HG02870 (cell line): Measurements from ENCODE around the gene CCDC157.
A peak's percentile ranks its signal among the peaks of the same experiment; 100 is the strongest.
"Not testable (repeated sequence)": the region's sequence is repeated elsewhere in the genome, so short reads cannot be mapped to it uniquely, and the experiment has no call there.

Experiments used
- ATAC-seq: cut with Tn5 transposase; IDR thresholded peaks from one replicate; pipeline ENCODE4 v1.9.1; 2021; ENCODE audit warnings: mild to moderate bottlenecking, moderate library complexity; ENCODE audit not compliant: unreplicated experiment

Gene CCDC157

DNA sequence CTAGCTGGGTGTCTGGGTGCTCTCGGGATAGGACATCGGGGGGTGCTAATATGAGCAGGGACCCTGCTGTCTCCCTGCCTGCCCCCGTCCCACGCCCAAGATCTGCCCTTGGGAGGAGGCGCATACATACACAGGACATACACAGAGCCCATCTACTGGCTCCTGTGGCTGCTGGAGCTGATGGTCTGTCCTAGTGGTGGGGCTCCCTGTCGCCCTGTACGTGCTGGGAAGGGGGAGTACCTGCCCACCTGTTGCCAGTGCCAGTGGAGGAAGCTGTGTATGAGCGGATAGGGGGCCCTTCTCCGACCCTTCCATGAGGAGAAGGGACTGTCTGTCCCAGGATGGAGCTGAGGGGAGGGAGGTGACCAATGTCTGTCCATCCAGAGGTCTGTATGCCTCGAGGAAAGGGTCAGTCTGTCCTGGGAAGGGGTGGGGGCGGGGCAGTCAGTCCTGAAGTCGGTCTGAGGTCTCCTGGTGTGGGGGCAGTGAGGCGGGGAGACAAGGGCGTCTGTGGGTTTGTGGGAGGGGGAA, 31.0 kb upstream of the CCDC157 start:
- ATAC-seq = no peak

DNA sequence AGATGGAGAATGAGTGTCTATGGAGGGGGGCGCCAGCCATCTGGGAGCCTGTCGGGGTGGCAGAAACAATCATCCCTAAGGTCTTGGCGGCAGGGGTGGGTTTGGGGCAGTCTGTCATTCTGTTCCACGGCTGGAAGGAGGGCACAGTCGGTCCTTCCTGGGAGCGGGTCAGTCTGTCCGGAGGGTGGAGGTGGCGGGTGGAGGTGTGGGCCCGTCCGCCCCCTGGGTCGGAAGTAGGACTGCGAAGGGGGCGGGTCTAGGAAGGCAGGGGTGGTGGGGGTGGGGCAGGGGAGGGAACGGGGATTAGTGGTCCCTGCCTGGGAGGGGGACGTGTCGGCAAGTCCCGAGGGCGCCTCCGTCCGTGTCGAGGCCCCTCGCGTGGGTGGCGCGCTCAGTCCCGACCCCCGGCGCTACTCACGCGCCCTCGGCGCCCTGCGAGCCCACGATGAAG, 30.5 kb upstream of the CCDC157 start:
- peak; percentile 24 for ATAC-seq

DNA sequence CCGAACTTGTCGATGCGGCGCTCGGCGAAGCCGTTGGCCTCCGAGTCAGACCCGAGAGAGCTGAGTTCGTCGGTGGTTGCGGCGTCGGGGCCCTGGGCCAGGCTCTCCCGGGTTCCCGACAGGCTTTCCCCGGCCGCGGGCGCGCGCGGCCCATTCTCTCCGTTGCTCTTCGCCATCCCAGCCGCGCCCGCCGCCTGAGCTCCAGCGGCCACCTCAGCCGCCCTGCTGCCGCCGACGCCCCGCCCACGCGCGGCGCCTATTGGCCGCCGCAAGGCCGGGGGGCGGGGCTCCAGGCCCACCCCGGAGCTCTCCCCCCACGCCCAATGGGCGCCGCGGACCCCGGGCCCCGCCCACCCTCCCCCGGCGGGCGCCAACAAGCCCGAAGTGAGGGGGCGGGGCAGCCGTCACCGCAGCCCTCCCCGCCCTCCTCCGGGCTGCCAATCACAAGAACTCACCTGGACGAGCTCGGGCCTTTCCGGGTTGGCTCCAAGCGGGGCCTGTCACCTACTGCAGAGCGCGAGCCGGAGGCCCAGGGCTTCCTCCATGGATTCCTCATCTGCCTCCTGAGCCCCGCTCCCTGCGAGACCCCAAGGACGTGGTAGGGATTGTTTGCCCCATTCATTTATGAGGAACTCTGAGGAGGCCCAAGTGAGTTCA, 30.0 kb upstream of the CCDC157 start, which contains the start of gene TBC1D10A:
Gene TBC1D10A (minus strand): TSS at position 236 of the 657 bp plus-strand sequence. CDS start 60 bp downstream, at position 176.
- peak; percentile 91 for ATAC-seq

DNA sequence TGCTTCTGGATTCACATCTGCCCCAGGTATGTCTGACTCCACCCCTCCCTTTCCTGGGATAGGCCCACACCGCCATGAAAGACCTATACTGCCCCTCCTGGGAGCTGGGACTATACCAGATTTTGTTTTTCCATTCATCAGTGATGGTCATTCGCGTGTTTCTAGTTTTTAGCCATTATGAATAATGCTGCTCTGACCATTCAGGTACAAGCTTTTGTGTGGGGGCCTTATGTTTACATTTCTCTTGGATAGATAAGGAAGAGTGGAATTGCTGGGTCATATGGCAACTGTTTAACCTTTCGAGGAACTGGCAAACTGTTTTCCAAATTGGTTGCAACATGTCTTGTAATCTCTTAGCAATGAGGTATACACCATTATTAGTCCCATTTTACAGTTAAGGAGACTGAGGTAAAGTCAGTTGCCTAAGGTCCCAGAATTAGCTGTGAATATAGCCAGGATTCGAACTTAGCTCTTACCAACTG, 28.9 kb upstream of the CCDC157 start:
- no peak for ATAC-seq

DNA sequence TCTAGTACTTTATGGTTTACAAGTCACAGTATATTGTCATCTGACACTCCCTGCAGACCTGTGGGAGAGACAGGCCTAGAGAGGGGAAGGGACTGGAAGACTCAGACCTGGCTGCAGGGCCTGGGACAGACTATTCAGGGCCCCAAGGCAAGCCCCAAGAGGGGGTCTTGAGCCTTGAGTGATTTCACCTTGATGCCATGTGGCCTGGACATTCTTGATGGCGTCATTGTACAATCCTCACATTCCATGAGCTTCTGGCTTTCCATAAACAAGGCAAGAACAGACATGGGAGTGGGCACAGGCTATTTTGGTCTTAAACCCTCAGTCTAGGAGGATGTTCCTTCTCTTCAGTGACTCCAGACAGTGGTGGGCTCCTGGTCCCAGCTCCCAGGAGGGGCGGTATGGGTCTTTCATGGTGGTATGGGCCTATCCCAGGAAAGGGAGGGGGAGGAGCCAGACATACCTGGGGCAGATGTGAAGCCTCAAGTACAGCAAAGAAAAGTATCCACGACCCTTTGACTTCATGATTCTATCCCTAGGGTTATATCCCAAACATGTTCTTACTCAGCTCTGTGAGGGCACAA, 28.2 kb upstream of the CCDC157 start:
- ATAC-seq = no peak

DNA sequence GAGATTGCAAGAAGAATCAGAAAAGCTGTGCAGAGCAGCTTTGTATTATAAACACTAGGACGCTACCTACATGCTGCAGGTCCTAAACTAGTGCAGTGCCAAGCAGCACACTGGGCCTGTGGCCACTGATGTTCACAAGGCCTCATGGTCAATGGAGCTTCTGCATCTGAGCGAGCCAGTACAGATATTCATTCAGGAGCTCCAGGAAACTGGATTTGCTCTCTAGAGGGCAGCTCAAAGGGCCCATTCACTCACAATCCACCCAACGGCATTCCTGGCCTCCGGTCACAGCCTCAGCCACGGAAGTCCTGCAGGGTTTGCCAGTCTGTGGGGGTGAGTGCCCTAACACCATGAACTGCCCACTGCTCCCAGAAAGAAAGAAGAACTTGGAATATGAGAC, 24.3 kb upstream of the CCDC157 start:
- no peak for ATAC-seq

DNA sequence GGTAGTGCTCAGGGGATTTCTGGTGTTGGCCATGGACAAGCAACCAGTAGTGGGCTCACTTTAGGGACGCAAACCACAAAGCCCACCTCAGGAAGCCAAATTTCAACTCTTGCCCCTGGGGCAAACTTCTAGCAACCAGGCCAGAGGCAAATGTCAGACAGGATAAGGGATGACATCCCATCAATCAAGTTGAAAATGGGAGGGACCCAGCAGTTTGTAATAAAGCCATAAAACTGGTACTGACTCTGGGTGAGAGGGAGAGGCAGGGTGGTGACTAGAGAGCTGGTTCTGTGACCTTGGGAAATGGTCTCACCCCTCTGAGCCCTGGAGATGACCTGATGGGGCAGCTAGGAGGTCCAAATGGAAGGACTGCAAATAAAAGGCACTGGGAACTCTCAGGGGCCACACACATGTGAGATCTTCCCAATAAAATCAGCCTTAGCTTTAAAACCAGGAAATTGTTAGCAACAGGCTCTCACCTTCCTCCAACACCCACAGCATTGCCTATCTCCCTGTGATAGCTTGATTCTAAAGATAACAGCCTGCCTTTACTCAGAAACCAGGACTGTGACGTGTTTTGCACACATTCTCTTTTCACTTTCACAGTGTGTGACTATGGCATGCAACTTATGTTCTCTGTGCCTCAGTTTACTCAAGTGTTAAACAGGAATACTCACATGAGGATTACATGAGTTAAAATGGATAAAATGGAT, 23.7 kb upstream of the CCDC157 start:
- no peak for ATAC-seq

DNA sequence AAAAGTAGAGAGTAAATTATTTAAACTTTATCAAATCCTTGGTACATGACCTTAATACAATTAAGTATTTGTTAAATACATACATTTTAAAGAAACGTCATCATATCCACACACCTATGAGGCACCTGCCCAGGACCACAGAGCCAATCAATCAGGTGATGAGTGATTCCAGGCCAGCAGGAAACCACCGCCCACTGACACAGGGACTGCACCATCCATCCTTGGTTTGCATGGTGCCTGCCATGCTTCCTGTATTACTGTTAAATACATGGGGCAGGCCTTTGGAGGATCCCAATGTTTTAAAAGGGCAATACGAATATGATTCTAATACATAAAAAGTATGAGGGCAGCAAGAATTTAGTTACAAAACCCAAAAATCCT, 23.1 kb upstream of the CCDC157 start:
- ATAC-seq = no peak

DNA sequence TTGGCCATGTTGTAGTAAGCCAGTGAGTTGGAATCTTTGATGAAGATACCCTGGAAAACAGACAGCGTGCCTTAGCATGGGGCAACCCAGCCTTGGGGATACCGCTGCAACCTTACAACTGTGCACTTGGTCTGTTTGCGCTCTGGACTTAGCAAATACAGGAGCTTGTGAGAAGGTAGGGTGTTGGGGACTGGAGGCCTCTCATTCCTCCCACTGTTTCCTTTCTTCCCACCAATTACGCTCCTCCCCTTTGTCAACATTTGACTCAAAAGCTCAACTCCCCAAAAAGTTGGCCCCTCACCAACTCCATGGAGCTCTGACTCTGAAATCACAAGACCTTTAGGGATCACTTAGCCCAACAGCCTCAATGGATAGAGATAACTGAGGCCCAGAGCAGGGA, 22.2 kb upstream of the CCDC157 start:
- ATAC-seq = no peak

DNA sequence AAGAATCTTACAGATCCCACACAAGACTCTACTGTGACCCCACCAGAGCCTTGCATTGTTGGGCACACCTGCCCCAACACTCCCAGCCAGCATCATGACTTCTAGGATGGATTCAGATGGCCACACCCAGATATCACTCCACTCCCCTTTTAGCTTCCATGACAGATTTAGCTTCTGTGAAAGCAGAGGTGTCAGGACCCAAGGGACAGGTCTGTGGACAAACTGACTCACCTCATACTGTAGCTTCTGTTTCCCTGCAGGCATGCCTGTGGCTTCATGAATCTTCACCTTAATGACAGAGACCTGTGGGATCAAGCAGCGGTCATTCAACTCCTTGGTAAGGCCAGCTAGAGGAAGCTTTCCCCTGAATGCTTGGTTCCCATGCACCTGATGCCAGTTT, 21.6 kb upstream of the CCDC157 start:
- no peak for ATAC-seq

DNA sequence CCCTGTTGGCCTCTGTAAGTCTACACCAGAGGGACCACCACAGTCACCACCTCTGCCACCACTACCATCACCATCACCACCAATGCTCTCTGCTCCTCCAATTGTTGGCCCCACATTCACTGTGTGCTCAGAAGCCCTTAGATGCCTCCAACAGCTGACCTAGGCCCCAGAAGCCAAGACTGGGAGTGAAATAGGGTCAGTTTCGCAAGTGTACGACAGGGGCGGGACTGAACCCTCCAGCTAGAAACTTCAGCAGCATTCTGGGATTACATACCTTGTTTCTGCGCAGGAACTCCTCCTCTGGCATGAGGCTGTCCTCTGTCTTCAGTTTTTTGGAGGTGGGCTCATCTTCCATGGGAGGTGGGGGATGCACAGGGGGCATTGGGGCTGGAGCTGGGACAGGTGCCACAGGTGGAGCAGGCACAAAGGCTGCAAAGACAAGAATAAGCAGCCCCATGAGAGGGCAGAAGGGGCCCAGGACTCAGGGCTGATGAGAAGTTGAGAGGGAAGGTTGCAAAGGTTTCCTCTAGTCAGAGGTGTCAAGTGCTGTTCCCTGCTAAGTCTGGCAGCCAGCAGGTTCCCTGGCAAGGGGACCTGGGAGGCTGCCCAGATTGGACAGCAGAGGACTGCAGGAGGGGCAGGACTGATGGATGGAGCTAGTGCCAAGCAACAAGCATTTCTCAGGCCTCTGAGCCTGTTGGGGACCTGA, 19.9 kb upstream of the CCDC157 start:
- ATAC-seq = no peak

DNA sequence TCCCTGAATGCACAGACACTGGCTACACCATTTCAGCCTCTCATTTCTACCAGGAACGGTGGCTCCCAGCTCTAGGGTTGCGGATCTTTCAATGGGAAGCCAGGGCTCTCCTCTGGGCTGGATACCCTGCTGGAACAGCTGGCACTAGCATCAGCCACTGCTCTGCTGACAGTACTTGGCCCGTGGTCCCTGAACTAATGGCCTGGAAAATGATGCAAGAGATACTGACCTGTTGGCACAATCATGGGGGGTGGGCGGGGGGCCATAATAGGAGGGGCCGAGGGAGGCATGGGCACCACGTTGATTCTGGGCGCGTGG, 19.4 kb upstream of the CCDC157 start:
- ATAC-seq = no peak

DNA sequence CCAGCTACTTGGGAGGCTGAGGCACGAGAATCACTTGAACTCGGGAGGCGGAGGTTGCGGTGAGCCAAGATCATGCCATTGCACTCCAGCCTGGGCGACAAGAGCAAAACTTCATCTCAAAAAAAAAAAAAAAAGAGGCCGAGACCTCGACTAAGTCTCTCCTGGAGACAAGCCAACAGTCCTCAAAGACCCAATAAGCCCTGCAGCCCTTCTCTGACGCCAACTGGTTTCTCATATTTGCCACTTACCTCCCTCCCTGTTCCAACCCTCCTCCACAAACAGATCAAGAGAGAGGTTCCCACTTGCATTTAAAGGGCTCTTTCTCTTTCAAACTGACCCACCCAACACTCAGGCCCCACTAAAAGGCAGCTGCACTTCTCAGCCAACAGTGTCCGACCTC, 18.5 kb upstream of the CCDC157 start:
- not testable (repeated sequence) for ATAC-seq

DNA sequence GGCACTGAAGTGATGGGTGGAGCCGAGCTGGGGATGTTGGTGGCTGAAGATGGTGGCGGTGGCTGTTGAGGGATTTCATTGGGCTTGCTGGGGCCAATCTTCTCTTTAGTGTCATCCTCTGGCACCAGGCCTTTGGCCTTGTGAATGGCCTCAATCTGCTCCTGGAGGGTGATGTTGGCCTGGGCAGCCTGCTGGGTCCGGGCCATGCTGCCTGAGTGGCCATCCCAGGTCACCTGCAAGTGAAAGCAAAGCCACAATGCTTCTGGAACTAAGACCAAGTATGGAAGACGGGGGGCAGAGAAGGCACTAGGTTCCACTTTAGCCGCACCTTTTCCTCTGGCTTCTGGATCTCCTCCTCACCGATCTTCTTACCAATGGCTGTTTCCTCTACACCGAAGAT, 18.0 kb upstream of the CCDC157 start:
- no peak for ATAC-seq

DNA sequence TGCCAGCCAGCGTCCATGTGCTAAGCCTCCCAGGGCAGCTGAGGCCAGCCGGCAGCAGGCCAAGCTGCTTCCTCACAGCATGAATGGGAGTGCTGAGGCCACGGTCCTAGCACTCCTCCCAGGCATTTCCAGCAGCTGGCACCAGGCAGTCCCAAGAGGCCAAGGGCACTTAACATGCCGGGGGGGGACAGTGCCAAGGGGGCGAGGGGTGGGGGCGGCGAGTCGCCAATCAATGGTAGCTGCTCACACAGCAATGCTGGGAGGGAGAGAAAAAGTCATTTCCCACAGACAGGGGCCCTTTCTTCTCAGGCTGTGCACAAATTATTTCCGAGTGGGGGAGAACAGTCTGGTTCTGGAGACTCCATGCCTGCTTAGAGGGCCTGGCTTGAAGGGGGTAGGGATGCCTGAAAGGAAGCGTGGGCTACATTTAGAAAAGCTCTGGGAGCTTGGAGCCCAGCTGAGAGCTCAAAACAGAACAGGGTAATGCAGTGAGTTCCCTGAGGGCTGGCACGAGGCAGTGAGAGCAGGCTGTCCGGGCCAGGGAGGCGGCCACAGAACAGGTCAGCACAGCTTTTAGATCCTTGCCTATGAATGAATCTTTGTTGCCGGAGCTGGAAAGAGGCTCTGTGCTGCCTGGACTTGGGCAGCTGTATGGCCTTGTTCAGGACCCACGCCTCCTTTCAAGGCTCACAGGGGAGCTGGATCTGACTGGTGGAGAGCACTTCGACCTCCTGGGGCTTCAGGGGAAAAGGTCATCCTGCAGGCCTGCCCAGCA, 15.7 kb upstream of the CCDC157 start:
- no peak for ATAC-seq

DNA sequence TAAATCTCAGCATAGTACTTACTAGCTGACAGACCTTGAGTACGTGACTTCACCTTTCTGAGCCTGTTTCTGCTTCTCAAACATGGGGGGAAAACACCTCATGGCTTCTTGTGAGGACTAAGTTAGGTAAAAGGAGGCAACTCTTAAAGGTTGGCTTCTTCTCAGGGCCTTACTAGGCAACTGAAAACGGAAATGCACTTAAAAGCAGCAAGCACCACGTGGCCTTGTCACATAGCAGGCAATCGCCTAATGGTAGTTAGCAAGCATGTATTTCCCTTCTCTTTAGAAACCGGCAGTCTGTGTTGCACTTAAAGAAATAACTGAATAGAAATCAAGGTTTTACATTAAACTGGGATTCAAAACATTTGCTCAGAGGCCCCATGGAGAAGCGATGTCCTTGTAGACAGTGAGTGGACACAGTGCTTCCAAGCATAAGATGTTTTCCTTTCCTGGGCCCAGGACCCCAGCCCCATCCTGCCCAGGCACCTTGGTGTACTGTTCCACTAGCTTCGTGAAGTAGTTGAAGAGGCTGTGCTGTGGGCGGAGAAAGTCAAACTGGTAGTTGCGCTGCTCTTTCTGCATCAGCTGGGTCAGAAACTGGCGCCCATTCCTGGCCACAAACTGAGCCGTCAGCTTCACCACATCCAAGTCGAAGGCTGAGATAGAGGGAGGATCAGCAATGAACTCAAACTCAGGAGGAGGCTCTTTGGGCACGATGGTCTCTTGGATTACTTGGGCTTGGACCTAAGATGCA, 12.2 kb upstream of the CCDC157 start:
- ATAC-seq = no peak

DNA sequence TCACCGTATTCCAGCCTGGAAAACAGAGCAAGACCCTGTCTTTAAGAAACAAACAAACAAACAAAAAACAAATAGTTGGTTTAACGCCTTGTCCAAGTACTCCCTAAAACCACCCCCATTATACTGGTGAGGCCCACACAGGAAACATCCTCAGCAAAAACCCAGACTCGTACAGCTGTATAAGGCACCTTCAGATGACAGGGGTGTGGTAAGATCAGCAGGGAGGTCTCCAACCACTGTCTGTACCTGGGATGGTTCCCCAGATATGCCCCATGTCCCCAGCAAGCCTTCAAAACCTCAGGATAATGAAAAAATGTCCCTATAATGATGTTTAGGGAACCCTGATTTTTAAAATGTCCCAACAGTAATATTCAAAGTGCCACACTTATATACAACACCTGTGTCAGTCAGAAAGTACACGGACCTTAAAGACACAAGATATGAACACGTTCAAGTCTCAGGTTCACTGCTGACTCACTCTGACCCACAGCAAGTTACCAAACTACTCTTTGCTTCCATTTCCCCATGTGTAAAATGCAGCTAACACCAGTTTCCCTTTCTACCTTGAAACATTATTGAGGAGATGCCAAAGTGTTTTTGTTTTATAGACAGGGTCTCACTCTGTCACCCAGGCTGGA, 9.4 kb upstream of the CCDC157 start:
- no peak for ATAC-seq

DNA sequence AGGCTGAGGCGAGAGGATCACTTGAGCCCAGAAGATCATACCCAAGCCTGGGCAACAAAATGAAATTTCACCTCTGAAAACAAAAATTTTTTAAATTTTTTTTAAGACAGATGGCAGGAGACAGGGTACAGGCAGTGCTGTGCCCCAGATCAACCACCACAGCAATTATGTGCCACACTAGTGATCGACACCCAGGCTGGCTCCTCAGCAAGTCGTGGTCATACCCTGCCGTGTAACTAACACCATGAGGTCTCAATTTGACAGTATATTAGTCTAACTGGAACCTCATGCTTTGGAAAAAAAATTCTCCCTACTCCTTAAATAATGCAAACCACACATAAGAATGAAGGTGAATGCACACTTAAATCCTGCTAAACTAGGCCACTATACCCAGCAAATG, 8.4 kb upstream of the CCDC157 start:
- ATAC-seq = no peak

DNA sequence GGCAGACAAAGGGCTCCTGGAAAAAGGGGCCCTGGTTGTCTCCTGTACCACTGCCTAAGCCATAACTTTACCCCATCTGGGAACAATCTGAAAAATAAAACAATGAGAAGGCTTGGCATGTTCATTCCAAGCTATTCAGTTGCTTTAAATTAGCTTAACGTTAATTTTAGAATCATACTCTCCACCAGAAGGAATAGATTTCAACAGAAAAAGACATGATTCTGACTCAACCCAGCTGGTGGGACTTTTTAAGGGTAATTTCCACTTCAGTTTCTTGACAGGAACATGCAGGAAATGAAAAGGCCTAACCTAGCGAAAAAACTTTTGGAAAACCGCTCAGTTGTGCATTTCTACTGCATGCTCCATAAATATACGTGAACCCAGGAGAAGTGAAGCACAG, 8.0 kb upstream of the CCDC157 start:
- ATAC-seq = no peak
